Ascending aorta (tissue), 2 donors: ENCODE data around the gene PCYT1A. TPM values are rescaled to one million over a fixed set of nuclear protein-coding genes. Genes with fewer than 3 reads are reported as not detected.

Experiments
- DNase-seq, 2 donors: peaks; one replicate each; pipeline ENCODE4 v3.0.0-alpha.2; 2019; ENCODE audit warnings: low spot score in 2 of 2
- H3K27ac ChIP-seq, 2 donors: fragments of 200-600 bp; sonication (generic); one replicate each; pipeline ENCODE4 v1.5.1; 2016 to 2017; ENCODE audit warnings: mild to moderate bottlenecking in 1 of 2
- H3K27me3 ChIP-seq: fragments of 200-600 bp; sonication (generic); one replicate; pipeline ENCODE4 v1.5.1; 2017
- H3K36me3 ChIP-seq, 2 donors: fragments of 200-600 bp; sonication (generic); one replicate each; pipeline ENCODE4 v1.5.1; 2016
- H3K4me1 ChIP-seq, 2 donors: fragments of 200-600 bp; sonication (generic); one replicate each; pipeline ENCODE4 v1.5.1; 2016 to 2017; ENCODE audit warnings: mild to moderate bottlenecking in 1 of 2
- H3K4me3 ChIP-seq, 2 donors: fragments of 200-600 bp; sonication (generic); one replicate each; pipeline ENCODE4 v1.5.1; 2016 to 2017; ENCODE audit warnings: mild to moderate bottlenecking in 1 of 2
- H3K9me3 ChIP-seq, 2 donors: fragments of 200-600 bp; sonication (generic); one replicate each; pipeline ENCODE4 v1.5.1; 2016
- intact Hi-C: fragments of 100-400 bp; cut with DNase I; formaldehyde crosslinking; loops from one replicate; pipeline ENCODE4 v1.15.1; 2023
- total RNA-seq: library from RNA; depleted of rRNA; stranded (reverse); fragments of >200 nt; gene quantifications from one replicate; pipeline ENCODE4 v1.1.0, GENCODE V29; 2016
- TF ChIP-seq, protein P1 (sequence below), 3 experiments: fragments of 200-600 bp in 2 of 3; fragments of 450-650 bp in 1 of 3; sonication (generic) in 2 of 3; IDR thresholded peaks; one replicate each; pipeline ENCODE4 v1.5.1; 2016 to 2019; ENCODE audit warnings: antibody characterized with exemption in 3 of 3, mild to moderate bottlenecking in 1 of 3, moderate library complexity in 1 of 3

Gene PCYT1A
- total RNA-seq, 1 donor from 2014 or later = 30.7 TPM

DNA sequence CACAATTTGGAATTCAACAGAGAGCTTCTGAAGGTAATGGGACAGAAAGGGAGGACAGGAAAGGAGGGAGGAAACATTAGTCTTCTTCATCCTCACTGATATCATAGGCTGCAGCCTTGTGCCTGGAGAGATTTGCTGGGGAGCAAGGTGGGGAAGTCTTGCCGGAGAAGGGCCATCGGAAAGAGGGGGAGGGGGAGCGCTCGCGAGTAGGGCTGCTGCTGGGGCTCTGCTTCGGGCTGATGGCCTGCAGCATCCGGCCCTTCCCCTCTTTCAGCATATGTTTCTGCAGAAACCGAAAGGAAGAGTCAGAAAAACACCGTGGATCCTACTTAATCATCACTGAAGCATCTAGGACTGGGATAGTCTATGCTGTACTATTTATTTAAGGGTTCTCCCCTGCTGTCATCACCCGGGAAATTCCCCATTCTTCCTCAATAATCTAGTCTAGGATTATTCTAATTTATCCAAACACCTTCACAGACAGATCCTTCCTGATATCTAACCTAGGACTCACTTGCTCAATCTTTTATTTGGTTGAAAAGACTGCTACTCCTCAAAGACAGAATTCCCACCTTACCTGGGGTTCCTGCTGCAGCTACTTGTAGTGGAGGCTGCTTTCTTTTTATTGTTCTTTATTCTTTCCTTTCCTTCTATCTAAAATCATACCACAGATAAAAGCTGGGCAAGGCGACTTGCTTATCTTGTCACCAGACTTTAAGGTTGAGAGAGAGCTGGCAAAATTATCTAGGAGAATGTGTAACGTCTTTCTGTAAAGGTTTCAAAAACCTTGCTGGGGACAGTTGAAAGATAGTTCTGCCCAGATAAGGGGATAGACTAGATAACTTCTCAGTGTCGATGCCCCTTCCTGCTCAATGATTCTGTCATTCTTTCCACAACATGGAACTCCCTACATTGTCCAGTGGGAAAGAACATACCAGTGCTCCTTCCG is 48.6 kb downstream of the PCYT1A start:
- peak in 1 of 2 donors; percentile 22 for DNase-seq
- no peaks in the 10 kb centered on the region for H3K4me1 ChIP-seq
- no peak overlapping the region for H3K4me3 ChIP-seq
- H3K9me3 ChIP-seq = no peaks in the 10 kb centered on the region
- TF ChIP-seq, protein P1, sequence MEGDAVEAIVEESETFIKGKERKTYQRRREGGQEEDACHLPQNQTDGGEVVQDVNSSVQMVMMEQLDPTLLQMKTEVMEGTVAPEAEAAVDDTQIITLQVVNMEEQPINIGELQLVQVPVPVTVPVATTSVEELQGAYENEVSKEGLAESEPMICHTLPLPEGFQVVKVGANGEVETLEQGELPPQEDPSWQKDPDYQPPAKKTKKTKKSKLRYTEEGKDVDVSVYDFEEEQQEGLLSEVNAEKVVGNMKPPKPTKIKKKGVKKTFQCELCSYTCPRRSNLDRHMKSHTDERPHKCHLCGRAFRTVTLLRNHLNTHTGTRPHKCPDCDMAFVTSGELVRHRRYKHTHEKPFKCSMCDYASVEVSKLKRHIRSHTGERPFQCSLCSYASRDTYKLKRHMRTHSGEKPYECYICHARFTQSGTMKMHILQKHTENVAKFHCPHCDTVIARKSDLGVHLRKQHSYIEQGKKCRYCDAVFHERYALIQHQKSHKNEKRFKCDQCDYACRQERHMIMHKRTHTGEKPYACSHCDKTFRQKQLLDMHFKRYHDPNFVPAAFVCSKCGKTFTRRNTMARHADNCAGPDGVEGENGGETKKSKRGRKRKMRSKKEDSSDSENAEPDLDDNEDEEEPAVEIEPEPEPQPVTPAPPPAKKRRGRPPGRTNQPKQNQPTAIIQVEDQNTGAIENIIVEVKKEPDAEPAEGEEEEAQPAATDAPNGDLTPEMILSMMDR (IDR thresholded peaks at IDR 0.05) = no peak
- intact Hi-C loops = no loop called here
- H3K27me3 ChIP-seq = no peaks in the 10 kb centered on the region
- H3K27ac ChIP-seq = no peak overlapping the region
- H3K36me3 ChIP-seq = peaks cover 51 to 58% of the 10 kb centered on the region in 2 donors

DNA sequence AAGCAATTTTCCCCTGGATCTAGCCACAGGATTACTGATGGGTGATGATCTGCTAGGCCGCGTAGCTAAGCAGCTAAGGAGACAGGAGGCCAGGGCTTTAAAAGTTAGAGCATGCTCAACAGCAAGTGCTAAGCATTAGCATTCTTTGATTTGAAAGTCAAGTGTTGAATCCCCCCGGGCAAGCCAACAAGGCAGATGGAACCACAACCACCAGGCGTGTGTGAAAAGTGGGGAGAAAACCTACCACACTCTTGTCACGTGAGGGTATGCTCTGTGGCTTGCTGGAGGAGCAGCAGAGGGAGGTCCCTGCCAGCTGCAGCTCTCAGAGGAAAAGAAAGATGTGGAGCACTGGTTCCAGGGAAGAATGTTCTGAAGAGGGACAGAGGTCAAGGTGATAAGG is 50.3 kb downstream of the PCYT1A start:
- Histone ChIP-seq H3K27me3 (no peaks in the 10 kb centered on the region), H3K4me1 (no peaks in the 10 kb centered on the region), H3K4me3 (no peak overlapping the region), H3K9me3 (no peaks in the 10 kb centered on the region), H3K27ac (no peak overlapping the region), H3K36me3 (peaks cover 47 to 53% of the 10 kb centered on the region in 2 donors)
- TF ChIP-seq, protein P1 (IDR thresholded peaks at IDR 0.05) = no peak
- no peak for DNase-seq
- intact Hi-C loops = no loop called here

DNA sequence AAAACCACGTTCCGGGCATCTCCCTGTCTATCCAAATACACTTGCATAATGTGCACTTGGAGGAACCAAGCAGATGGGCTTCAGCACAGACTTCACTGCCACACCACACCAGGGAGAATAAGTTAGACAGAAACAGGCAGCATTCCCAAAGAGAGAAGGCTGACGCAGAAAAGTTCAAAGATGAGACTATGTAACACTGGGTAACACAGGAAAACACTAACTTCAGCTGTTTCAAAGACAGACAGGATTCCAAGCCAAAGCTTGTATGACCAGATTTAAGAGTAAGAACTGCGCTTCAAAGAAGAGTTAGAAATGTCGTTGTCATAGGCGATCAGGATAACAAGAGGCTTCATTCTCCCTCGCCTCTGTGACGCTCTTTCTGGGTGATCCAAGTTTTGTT is 51.3 kb downstream of the PCYT1A start:
- H3K27me3 ChIP-seq = no peaks in the 10 kb centered on the region
- H3K4me3 ChIP-seq = no peak overlapping the region
- DNase-seq = no peak
- no peak overlapping the region for H3K27ac ChIP-seq
- H3K36me3 ChIP-seq = peaks cover 38 to 44% of the 10 kb centered on the region in 2 donors
- intact Hi-C loops = no loop called here
- H3K9me3 ChIP-seq = no peaks in the 10 kb centered on the region
- TF ChIP-seq, protein P1 (IDR thresholded peaks at IDR 0.05) = no peak
- H3K4me1 ChIP-seq = no peaks in the 10 kb centered on the region

DNA sequence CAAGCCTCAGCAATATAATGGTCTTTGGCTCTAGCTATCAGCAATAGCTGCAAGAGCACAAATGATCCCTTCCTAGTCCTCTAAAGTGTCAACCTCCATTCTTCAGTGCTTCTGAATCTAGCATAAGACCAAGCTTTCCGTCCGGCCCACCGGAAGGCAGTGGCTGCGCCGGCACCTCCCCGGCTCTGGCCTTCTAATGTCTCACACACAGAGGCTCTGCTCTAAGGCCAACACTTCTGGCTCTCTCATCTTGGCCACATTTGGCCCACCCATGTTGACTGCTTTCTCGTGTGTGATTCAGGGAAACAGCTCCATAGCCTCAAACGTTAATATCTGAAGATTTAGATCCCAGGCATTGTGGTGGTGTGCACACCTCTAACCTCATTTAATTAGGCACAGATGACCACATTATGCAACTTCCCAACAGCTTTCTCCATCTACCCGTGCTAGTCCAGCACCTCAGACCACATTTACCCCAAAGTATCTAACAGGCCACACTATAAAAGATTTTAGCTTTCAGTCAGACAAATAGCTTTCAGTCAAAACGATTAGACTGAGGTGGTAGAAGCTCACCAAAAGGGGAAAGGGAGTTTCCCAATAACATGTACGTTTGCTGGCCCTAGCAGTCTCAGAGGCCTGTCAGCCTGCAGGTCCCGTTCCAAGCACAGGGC is 51.9 kb downstream of the PCYT1A start:
- peaks cover 32 to 40% of the 10 kb centered on the region in 2 donors for H3K36me3 ChIP-seq
- no peaks in the 10 kb centered on the region for H3K4me1 ChIP-seq
- TF ChIP-seq, protein P1 (IDR thresholded peaks at IDR 0.05) = no peak
- no peaks in the 10 kb centered on the region for H3K27me3 ChIP-seq
- H3K27ac ChIP-seq = no peak overlapping the region
- H3K9me3 ChIP-seq = no peaks in the 10 kb centered on the region
- intact Hi-C loops = no loop called here
- no peak overlapping the region for H3K4me3 ChIP-seq
- no peak for DNase-seq

DNA sequence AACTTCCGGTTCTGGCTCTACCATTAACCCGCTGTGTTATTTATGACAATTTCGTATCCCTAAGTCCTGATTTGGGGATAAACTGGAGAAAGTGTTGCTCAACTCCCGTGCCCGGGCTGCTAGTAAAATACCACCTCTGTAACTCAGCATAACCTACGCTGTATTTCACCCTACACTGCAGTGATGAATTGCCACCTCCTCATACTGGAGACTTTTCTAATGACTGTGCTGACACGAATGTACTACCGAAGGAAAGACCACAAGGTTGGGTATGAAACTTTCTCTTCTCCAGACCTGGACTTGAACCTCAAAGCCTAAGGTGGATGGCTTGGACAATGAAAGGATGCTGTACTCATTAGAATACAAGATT is 54.7 kb downstream of the PCYT1A start:
- H3K27me3 ChIP-seq = no peaks in the 10 kb centered on the region
- intact Hi-C loops = no loop called here
- TF ChIP-seq, protein P1 (IDR thresholded peaks at IDR 0.05) = no peak
- no peak overlapping the region for H3K4me3 ChIP-seq
- H3K4me1 ChIP-seq = no peaks in the 10 kb centered on the region
- H3K36me3 ChIP-seq = peaks cover 11 to 14% of the 10 kb centered on the region in 2 donors
- no peaks in the 10 kb centered on the region for H3K9me3 ChIP-seq
- no peak overlapping the region for H3K27ac ChIP-seq
- no peak for DNase-seq
